Activated CD8-positive, alpha-beta memory T cell treated with anti-CD3 and anti-CD28 coated beads for 24 hours (primary cell): Measurements from ENCODE around the gene DOC2A.
"Not testable (repeated sequence)": the region's sequence is repeated elsewhere in the genome, so short reads cannot be mapped to it uniquely, and the experiment has no call there.

Experiments used
- DNase-seq: peaks from one replicate; pipeline ENCODE4 v3.0.0-alpha.2; 2020

DOC2A gene

GRCh38 chr16:29963021-29963743 is 47.6 kb downstream of the DOC2A start:
- DNase-seq = no peak

DNA sequence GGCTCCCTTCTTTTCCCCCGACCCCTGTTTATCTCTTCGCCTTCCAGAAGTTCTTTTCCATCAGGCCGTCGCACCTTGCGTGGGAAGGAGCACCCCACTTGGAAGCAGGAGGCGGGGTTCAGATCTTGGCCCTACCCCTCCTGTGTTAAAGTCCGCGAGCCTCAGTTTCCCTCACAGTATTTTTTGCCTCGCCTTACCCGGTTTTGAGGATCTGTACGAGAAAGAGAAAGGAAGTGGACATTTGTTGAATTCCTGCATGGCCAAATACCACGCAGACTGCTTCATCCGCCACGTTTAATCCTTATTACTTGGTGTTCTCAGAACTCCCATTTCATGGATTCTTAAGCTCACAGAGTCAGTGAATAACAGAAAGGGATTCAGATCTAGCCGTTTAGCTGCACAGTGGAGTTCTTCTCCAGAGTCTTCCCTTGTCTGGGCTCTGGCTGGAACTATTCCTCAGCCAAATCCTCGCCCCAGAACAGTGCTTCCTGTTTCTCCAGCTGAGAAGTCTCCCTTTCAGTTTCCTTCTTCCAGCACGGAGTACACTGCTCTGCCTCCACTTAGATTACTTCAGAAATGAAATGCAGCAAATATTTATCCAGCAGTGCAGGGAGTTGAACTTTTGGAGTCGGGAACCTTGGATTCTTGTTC is 48.4 kb downstream of the DOC2A start:
- DNase-seq = no peak

DNA sequence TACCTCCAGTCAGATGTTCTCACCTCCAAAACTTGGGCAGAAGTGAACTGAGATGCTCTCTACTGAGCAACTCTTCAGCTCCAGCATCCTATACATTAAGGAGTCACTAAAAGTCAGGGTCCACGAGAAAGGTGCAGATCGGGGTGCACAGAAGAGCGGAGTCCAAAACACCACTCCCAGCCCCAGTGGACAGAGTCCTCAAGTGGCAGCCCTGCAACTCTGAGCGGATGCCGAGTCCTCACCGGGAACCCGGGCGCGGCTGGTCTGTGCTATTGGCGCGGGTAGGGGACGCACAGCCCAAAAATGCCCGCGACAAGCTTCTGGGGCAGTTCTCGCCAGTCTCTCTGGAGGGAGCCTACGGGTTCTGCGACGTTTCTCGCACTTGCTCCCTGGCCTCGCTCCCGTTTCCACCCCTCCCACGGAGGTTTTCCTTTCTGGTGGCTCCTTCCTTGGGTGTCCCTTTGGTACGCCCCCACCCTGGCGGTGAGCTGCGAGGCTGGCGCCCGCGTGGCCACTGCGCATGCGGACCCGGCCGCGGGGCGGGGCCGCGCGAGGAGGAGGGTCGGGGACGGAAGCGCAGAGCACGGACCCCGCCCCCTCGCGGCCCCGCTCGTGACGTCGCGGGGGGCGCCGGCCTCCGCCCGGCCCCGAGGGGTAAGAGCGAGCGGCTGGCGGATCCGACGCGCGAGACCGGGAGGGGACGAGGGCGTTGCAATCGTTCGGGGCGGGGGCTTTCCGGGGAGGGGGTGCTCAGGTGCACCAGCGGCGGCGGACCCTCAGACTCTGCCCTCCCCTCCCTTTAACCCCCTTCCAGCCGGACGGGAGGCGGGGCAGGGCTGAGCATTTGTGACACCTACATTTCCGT is 49.1 kb downstream of the DOC2A start, which contains the start of gene TMEM219:
TSS of gene TMEM219 (plus strand) at position 601 of the 865 bp plus-strand sequence. CDS start 1,065 bp downstream, outside the sequence.
- peak; percentile 99 for DNase-seq

DNA sequence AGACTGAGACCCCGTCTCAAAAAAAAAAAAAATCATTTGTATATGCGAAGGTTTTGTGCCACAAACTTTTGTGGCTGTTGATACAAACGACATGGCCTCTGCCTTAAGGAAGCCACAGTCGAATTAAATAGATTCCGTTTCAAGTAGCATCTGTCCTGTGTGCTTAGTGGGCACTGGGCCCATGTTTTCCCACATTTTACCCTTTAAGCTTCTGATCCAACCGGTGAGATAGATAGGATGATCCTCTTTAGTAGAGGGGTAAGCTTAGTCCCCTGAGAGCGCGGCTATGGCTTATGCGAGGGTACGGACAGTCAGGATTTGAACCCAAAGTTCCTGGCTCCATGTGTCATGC is 49.7 kb downstream of the DOC2A start:
- no peak for DNase-seq

DNA sequence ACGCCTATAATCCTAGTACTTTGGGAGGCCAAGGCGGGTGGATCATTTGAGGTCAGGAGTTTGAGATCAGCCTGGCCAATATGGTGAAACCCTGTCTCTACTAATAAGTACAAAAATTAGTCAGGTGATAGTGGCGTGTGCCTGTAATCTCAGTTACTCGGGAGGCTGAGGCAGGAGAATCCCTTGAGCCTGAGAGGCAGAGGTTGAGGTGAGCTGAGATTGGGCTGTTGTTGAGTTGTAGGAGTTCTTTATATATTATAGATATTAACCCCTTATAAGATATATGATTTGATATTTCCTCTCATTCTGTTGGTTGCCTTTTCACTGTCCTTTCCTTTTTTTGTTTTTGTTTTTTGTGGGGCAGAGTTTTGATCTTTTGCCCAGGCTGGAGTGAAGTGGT is 51.0 kb downstream of the DOC2A start:
- not testable (repeated sequence) for DNase-seq

GRCh38 chr16:29959293-29959692 is 51.5 kb downstream of the DOC2A start:
- DNase-seq = no peak

DNA sequence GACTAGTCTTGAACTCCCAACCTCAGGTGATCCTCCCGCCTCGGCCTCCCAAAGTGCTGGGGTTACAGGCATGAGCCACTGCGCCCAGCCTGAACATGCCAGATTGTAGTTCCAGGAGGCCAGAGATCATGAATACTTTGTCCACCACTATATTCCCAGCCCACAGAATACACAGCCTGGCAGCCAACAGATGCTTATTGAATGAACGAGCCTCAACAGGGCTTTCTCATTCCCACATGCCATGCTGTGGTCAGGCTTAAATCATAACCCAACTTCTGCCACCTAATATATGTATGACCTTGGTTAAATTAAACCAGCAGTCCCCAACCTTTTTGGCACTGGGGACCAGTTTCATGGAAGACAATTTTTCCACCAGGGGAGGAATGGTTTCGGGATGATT is 52.1 kb downstream of the DOC2A start:
- no peak for DNase-seq
